DND-41 (cell line): ENCODE data around the gene ANKRD23.

Experiments
- ATAC-seq: fragments of 200-7000 bp; cut with Tn5 transposase; 3 replicates; pipeline ENCODE4 v1.9.1; 2021; ENCODE audit warnings: low read depth; ENCODE audit not compliant: insufficient read depth
- DNase-seq: peaks from one replicate; pipeline ENCODE4 v3.0.0-alpha.2; 2020
- H2AFZ ChIP-seq: 2 replicates; pipeline ENCODE4 v1.6.0; 2012; ENCODE audit warnings: low read depth, low read length
- H3K27ac ChIP-seq: 2 replicates; pipeline ENCODE4 v1.5.1; 2012; ENCODE audit warnings: low read length, inconsistent platforms
- H3K27me3 ChIP-seq: fragments of 200-600 bp; sonication (generic); 2 replicates; pipeline ENCODE4 v1.6.0; 2012; ENCODE audit warnings: low read length, mild to moderate bottlenecking, inconsistent platforms; ENCODE audit not compliant: insufficient read depth, poor library complexity
- H3K36me3 ChIP-seq: 2 replicates; pipeline ENCODE4 v1.5.1; 2012; ENCODE audit warnings: low read length, inconsistent platforms; ENCODE audit not compliant: insufficient read depth
- H3K4me1 ChIP-seq: 2 replicates; pipeline ENCODE4 v1.5.1; 2012; ENCODE audit warnings: mild to moderate bottlenecking, low read length; ENCODE audit not compliant: insufficient read depth
- H3K4me2 ChIP-seq: 2 replicates; pipeline ENCODE4 v1.6.0; 2012; ENCODE audit warnings: mild to moderate bottlenecking, moderate library complexity, low read length, inconsistent platforms; ENCODE audit not compliant: insufficient read depth
- H3K4me3 ChIP-seq, 2 experiments: fragments of 200-600 bp in 1 of 2; shearing (Covaris generic) in 1 of 2; 2 replicates each; pipeline ENCODE4 v1.5.1; 2012 to 2016; ENCODE audit warnings: inconsistent platforms in 2 of 2, low read length in 2 of 2, mild to moderate bottlenecking in 2 of 2, low read depth in 1 of 2, moderate library complexity in 1 of 2
- H3K79me2 ChIP-seq: 2 replicates; pipeline ENCODE4 v1.6.0; 2012; ENCODE audit warnings: low read length, inconsistent platforms; ENCODE audit not compliant: insufficient read depth
- H3K9ac ChIP-seq: 2 replicates; pipeline ENCODE4 v1.6.0; 2012; ENCODE audit warnings: low read depth, mild to moderate bottlenecking, inconsistent platforms, low read length, moderate library complexity
- H3K9me3 ChIP-seq: 2 replicates; pipeline ENCODE4 v1.5.1; 2012; ENCODE audit warnings: low read length, moderate library complexity, mild to moderate bottlenecking, inconsistent platforms; ENCODE audit not compliant: insufficient read depth, severe bottlenecking
- H4K20me1 ChIP-seq: 2 replicates; pipeline ENCODE4 v1.6.0; 2012; ENCODE audit warnings: low read length; ENCODE audit not compliant: insufficient read depth
- EZH2 ChIP-seq: IDR thresholded peaks from 3 replicates; pipeline ENCODE4 v1.6.1; 2012; ENCODE audit warnings: borderline replicate concordance, low read depth, mild to moderate bottlenecking, moderate library complexity, low read length, inconsistent platforms; ENCODE audit not compliant: severe bottlenecking
- TF ChIP-seq, protein P1 (sequence below): IDR thresholded peaks from 2 replicates; pipeline ENCODE4 v1.5.1; 2012; ENCODE audit warnings: borderline replicate concordance, low read length, moderate library complexity, mild to moderate bottlenecking; ENCODE audit not compliant: poor library complexity, severe bottlenecking; ENCODE audit errors: extremely low read depth

ANKRD23 gene

DNA sequence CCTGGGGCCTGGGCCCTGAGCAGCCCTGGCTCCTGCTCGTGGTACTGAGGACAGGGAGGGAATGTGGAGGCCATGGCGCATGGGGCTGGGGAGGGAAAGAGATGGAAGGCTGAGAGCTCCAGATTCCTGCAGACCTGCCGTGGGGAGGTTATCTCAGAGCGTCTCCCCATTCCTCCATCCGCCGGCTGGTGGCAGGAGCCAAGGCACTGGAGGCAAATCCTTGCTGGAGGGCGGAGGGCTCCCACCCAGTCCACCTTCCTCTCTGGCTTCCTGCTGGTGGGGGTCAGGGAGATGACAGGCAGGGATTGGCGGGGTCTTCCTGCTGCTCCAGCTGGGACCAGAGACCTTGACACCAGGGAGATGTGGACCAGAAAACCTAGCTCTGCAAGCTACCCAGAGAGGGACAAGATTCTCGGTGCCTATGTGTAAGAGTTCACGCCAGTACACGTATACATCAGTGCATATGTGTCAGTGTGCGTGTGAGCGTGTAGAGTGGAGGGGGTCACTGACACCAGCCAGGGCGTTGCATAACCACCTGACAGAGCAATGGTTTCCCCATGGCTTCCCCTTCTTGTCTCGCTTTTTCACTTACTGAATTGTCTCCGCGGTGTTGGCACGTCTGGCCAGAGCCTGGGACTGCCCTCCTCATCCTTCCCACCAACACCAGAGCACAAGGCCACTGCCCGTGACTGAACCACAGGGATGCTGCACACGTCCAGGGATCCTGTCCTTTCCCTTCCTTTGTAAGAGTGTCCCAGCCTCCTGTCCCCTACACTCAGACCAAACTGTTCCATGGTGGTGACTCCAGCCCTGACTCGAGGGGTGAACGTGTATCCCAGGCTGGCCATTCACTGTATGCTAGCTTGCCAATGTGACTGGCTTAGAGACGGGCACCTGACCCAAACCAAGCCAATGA, 41.9 kb upstream of the ANKRD23 start:
- Histone ChIP-seq H3K27me3 (peaks cover 22% of the 10 kb centered on the region), H3K79me2 (no peaks in the 10 kb centered on the region), H2AFZ (no peak overlapping the region), H4K20me1 (no peaks in the 10 kb centered on the region), H3K4me1 (no peaks in the 10 kb centered on the region), H3K9me3 (no peaks in the 10 kb centered on the region), H3K9ac (no peak overlapping the region), H3K27ac (no peak overlapping the region), H3K36me3 (no peaks in the 10 kb centered on the region), H3K4me2 (no peak overlapping the region), H3K4me3 (no peak overlapping the region)
- no peak for DNase-seq
- ATAC-seq, result no peak
- TF ChIP-seq, protein P1, sequence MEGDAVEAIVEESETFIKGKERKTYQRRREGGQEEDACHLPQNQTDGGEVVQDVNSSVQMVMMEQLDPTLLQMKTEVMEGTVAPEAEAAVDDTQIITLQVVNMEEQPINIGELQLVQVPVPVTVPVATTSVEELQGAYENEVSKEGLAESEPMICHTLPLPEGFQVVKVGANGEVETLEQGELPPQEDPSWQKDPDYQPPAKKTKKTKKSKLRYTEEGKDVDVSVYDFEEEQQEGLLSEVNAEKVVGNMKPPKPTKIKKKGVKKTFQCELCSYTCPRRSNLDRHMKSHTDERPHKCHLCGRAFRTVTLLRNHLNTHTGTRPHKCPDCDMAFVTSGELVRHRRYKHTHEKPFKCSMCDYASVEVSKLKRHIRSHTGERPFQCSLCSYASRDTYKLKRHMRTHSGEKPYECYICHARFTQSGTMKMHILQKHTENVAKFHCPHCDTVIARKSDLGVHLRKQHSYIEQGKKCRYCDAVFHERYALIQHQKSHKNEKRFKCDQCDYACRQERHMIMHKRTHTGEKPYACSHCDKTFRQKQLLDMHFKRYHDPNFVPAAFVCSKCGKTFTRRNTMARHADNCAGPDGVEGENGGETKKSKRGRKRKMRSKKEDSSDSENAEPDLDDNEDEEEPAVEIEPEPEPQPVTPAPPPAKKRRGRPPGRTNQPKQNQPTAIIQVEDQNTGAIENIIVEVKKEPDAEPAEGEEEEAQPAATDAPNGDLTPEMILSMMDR, result no peak
- TF ChIP-seq EZH2, result no peak

DNA sequence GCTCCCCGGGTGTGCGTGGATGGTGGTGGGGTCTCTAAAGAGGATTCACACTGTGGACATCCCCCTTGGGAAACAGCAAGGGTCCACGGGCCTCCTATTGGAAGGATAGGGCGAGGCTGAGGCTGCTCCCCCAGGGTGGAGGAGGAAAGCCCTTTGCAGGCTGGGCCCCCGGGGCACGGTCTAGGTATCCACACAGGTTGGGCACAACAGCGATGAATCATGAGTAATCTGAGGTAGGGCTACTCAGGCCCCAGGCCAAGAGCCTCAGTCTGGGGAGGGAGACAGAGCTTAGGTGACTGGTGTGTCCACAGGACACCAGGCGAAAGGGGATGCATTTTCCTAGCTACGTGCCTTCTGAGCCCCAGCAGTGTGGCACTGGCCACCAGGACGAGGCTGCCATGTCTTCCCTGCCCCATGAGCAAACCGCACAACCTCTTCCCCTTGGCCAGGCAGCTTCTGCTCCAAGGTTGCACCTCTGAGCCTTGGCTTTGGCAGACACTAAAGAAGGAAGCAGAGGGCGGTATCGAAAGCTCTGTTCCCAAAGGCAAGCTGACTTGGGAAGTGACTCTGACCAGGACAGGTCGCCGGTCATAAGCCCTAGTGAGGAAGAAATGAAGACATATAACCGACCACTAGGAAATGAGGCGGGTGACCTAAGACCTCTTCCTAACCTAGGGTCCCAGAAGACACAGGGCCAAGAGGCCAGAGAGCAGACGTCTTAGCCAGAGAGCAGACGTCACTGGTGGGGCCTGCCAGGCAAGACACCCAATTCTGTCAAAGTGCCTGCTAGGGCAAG, 40.7 kb upstream of the ANKRD23 start:
- no peaks in the 10 kb centered on the region for H3K4me1 ChIP-seq
- H2AFZ ChIP-seq, result no peak overlapping the region
- no peak overlapping the region for H3K9ac ChIP-seq
- H3K4me2 ChIP-seq, result no peak overlapping the region
- no peaks in the 10 kb centered on the region for H3K36me3 ChIP-seq
- DNase-seq (no peak), ATAC-seq (no peak)
- no peak overlapping the region for H3K27ac ChIP-seq
- H3K4me3 ChIP-seq, result no peak overlapping the region
- no peak for TF ChIP-seq EZH2
- TF ChIP-seq, protein P1, result no peak
- no peaks in the 10 kb centered on the region for H3K79me2 ChIP-seq
- H3K27me3 ChIP-seq, result peaks cover 22% of the 10 kb centered on the region
- H3K9me3 ChIP-seq, result no peaks in the 10 kb centered on the region
- H4K20me1 ChIP-seq, result no peaks in the 10 kb centered on the region

DNA sequence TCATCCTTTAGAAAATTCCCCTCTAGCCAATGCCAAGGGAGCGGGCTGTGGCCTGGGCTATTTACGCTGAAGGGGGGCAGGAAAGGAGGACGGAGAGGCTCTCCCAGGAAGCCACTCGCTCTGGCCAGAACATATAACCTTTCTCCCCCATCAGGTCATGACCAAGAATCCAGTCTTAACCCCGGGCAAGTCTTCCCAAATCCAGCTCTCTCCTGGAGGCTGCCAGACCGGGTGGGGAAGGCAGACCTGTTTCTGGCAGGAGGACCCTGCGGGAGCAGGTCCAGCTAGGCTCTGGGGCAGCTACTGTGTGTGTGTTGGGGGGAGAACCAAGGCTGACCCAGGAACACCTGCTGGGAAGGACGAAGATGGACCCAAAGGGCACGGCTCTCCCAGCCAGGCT, 39.5 kb upstream of the ANKRD23 start:
- no peaks in the 10 kb centered on the region for H3K79me2 ChIP-seq
- H3K4me2 ChIP-seq, result no peak overlapping the region
- TF ChIP-seq, protein P1, result no peak
- TF ChIP-seq EZH2, result no peak
- no peak overlapping the region for H3K27ac ChIP-seq
- peaks cover 22% of the 10 kb centered on the region for H3K27me3 ChIP-seq
- ATAC-seq (no peak), DNase-seq (no peak)
- no peak overlapping the region for H2AFZ ChIP-seq
- no peaks in the 10 kb centered on the region for H3K9me3 ChIP-seq
- no peak overlapping the region for H3K9ac ChIP-seq
- H4K20me1 ChIP-seq, result no peaks in the 10 kb centered on the region
- no peaks in the 10 kb centered on the region for H3K36me3 ChIP-seq
- H3K4me1 ChIP-seq, result no peaks in the 10 kb centered on the region
- no peak overlapping the region for H3K4me3 ChIP-seq
